GM18499 (cell line): Measurements from ENCODE around the gene NCOA3.
"Not testable (repeated sequence)": the region's sequence is repeated elsewhere in the genome, so short reads cannot be mapped to it uniquely, and the experiment has no call there.

Experiments
- ATAC-seq: cut with Tn5 transposase; IDR thresholded peaks from one replicate; pipeline ENCODE4 v1.9.1; 2021; ENCODE audit warnings: moderate number of reproducible peaks; ENCODE audit not compliant: insufficient read depth, unreplicated experiment

NCOA3 gene

DNA sequence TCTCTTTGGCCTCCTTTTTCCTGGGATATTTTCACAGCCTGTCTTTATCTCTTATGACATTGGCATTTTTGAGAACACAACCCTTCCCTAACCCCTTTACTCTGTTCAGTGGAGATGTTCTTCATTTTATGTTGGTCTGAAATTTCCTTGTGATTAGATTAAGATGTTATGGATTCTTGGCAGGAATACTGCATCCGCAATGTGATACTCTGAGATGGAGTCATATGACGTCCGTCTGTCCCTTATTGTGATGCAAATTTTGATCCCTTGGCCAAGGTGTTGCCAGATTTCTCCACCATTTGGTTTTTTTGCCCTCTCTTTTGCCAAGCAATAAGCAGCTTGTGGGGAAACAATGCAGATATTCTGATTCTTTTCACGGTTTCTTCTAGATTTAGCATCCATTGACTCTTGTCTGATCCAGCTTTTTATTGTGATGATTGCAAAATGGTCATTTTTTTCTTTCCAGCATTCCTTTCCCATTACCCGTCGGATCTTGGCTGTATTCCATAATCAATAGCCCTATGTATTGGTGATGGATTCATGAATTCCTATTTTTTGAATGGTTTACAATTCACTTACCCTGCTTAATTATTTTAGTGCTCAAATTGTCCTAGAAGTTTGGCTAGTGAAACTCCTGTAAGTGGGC is 85.1 kb downstream of the NCOA3 start:
- ATAC-seq: no peak

DNA sequence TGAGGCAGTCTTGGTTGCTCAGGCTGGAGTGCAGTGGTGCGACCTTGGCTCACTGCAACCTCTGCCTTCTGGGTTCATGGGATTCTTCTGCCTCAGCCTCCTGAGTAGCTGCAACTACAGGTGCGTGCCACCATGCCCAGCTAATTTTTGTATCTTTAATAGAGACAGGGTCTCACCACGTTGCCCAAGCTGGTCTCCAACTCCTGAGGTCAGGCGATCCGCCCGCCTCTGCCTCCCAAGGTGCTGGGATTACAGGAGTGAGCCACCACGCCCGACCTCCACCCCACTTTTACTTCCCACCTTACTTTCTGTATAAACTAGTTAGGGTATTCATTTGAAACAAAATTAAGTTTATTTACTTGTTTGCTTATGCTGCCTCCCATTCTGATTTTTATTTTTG is 86.5 kb downstream of the NCOA3 start:
- no peak for ATAC-seq

- no peak for ATAC-seq
Observed at GRCh38 chr20:47591231-47591630, 89.5 kb downstream of the NCOA3 start.

DNA sequence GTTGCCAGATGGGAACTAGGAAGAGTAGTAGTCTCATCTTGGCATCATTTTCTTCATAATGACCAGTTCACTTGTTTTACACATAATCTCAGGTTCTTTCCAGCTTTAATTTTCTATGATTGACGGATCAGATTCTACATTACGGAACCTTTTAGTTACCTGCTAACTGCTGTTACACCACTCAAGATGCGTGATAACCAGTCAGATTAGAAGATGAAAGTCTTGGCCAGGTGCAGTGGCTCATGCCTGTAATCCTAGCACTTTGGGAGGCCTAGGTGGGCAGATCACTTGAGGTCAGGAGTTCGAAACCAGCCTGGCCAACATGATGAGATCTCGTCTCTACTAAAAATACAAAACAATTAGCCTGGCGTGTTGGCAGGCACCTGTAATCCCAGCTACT is 92.5 kb downstream of the NCOA3 start:
- ATAC-seq: no peak

DNA sequence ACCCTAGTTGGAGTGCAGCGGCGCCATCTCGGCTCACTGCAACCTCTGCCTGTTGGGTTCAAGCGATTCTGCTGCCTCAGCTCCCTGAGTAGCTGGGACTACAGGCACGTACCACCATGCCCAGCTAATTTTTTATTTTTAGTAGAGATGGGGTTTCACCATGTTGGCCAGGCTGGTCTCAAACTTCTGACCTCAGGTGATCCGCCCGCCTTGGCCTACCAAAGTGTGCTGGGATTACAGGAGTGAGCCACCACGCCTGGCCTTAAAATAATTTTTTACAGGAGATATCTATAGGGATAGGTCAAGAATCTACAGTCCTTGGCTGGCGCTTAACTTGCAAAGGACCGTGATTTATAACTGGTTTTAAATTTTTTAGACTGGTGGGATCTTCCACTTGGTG is 93.5 kb downstream of the NCOA3 start:
- not testable (repeated sequence) for ATAC-seq

GRCh38 chr20:47596003-47596571 is 94.4 kb downstream of the NCOA3 start:
- ATAC-seq: no peak

DNA sequence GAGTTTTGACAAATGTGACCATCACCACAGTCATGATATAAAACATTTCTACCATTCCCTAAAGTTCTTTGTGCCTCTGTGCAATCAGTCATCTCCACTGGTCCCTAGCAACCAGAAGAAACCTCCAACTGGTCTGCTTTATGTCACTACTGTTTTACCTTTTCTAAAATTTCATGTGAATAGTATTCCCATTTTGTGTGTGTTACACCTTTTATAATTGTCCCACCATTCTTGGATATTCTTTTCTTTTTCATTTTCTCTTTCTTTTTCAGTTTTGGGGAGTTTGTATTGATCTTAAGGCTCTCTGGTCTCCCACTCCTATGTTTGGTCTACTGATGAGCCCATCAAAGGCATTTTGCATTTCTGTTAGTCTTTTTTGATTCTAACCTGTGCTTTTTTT is 95.4 kb downstream of the NCOA3 start:
- no peak for ATAC-seq

DNA sequence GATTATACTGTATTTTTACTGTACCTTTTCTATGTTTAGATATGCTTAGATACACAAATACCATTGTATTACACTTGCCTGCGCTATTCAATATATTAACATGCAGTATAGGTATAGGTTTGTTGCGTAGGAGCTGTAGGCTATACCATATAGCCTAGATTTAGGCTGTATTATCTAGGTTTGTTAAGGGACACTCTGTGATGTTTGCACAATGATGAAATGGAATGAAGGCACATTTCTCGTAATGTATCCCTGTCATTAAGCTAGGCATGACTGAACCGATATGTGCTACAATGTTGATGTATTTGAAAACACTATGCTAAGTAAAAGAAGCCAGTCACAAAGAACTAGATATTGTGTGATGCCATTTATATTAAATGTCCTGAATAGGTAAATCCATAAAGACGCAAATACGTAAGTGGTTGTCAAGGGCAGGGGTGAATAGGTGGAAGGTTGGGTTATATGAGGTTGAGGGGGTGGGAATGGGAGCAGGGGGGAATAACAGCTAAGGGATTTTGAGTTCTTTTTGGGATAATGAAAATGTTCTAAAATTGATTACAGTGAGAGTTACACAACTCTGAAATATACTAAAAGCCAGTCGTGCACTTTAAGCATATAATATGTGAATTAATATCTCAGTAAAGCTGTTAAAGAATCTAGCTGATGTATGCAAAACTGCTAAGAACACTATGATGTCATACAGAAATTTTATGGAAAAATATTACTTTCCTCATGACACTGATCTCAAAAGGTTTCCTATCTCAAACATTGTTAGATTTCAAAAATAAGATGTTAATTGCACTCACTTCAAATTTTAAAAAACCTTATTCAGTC is 97.4 kb downstream of the NCOA3 start:
- no peak for ATAC-seq

DNA sequence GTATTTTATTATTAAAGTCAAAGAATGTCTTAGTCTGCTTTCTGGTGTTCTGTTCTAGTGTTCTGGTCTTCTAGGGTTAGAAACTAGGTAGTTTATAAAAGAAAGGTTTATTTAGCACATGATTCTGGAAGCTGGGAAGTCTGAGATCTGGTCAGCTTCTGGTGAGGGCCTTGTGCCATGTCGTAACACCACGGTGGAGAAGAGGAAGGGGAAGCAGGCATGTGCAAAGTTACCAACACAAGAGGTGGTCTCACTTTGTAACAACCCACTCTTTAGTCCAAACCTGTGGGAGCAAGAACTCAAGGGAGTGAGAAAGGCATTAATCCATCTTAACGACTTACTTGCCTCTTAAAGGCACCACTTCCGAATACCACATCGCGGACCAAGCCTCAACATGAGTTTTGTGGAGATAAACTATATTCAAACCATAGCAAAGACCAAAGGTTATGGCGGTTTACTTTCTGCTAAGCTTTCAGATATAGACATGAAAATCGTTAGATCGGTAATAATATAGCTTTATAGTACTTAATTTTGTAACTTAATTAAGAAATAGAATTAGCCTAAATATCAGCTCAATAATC is 99.4 kb downstream of the NCOA3 start:
- ATAC-seq: no peak

DNA sequence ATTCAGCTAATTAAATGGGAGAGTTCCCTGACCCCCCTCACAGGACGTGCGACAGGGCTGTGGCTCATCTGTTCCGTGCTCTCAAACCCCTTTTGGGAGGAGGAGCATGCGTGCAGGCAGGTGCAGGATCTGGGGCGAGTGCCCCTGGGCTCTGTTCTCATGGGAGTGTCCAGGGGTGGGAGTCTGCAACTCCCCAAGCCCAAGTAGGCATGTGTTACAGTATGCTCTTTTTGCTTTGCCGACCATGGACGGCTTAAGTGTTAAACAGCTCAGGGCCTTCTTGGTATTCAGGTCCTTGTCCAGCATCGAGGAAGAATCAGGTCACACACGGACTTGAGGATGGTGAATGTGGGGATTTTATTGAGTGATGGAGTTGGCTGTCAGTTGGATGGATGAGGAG is 101.6 kb downstream of the NCOA3 start:
- ATAC-seq: no peak

GRCh38 chr20:47605673-47606413 is 104.2 kb downstream of the NCOA3 start:
- ATAC-seq: no peak

- no peak for ATAC-seq
Observed at GRCh38 chr20:47606414-47606982, 104.8 kb downstream of the NCOA3 start.

- ATAC-seq: no peak
Observed at GRCh38 chr20:47606983-47607613, 105.4 kb downstream of the NCOA3 start.

GRCh38 chr20:47609001-47609400 is 107.3 kb downstream of the NCOA3 start:
- ATAC-seq: no peak

DNA sequence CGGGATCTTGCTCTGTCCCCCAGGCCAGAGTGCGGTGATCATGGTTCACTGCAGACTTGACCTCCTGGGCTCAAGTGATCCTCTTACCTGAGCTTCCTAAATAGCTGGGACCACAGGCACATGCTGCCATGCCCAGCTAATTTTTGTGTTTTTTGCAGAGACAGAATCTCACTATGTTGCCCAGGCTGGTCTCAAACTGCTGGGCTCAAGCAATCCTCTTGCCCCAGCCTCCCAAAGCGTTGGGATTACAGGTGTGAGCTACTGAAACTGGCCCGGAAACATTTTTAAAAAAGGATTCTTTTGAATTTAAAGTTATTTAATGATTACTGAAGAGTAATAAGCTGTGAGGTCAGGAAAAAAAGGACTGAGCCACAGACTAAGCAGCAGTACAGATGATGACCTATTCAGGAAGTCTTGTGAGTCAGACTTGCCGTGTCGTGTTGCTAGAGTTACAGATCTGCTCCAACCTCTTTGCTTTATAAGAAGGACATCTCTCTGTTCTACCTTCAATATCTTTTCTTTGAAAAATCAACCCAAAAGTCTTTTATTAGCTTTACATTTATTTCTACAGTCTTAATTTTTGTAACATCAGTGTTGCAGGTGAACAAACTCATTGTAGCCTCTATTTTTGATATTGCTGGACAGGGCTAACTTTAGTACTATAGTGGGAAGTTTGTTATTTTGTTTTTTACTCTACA is 108.7 kb downstream of the NCOA3 start:
- no peak for ATAC-seq

DNA sequence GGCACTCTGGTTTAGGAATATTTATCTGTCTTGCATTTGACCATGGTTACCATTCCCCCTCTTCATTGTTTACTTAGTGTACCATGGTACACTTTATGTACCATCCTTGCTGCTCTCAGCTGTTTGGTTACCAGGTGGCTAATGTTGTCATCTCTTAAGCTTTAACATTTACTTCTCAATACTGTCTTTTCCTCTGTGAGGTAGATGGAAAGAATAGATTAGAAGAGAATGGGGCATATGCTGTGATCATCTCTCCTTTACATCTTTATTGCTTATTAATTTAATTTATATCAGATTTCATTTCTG is 109.2 kb downstream of the NCOA3 start:
- no peak for ATAC-seq

DNA sequence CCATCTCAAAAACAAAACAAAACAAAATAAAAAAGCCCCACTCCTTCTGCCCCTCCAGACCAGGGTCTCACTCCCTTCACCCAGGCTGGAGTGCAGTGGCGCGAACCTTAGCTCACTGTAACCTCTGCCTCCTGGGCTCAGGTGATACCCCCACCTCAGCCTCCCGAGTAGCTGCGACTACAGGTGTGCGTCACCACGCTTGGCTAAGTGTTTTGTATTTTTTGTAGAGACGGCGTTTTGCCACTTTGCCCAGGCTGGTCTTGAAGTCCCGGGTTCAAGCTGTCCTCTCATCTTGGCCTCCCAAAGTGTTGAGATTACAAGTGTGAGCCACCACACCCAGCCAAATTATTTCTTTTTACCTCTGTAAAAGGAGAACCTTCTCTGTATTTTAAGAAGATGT is 110.1 kb downstream of the NCOA3 start:
- ATAC-seq: no peak

GRCh38 chr20:47612670-47613069 is 111.0 kb downstream of the NCOA3 start:
- no peak for ATAC-seq

DNA sequence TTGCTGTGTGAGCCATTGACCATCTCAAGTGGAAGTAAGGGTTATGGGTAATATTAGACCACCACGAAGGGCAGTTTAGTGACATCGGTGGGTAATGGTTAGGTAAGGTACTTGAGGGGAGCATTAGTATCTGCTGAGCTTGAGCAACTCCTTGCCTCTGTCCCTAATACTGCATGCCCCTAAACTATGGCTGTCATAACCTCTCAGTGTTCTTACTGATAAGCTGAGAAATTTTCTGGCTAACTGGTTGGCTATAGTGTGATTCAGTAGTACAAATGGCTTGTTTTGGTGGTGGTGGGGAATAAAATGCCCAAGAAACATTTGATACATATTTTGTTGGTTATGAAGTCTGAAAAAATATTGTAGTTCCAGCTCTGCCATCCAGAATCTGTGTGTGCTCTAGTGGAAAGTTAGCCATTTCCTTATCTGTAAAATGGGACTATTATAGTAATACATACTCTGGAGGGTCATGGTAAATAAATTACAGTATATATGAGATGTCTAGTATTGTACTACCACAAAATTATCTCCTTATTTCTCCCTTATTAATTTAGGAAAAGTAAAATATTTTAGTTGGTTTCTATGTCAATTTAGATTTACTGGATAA is 113.1 kb downstream of the NCOA3 start:
- ATAC-seq: no peak
